GM18861 (cell line): ENCODE data around the gene HDDC3.

Experiments
- ATAC-seq: cut with Tn5 transposase; IDR thresholded peaks from one replicate; pipeline ENCODE4 v1.9.1; 2021; ENCODE audit not compliant: unreplicated experiment

Gene HDDC3

GRCh38 chr15:90931828-90932659, at the start of gene HDDC3:
Gene HDDC3 (minus strand): TSS chr15:90932549. CDS start chr15:90932540, 9 bp downstream.
- peak; percentile 49 for ATAC-seq

GRCh38 chr15:90982135-90982534, 49.8 kb upstream of the HDDC3 start:
- peak; percentile 29 for ATAC-seq

GRCh38 chr15:90981681-90982080, 49.3 kb upstream of the HDDC3 start:
- peak; percentile 67 for ATAC-seq

- ATAC-seq, result no peak
Observed at GRCh38 chr15:90979582-90979981, 47.2 kb upstream of the HDDC3 start.

GRCh38 chr15:90974216-90974615, 41.9 kb upstream of the HDDC3 start:
- ATAC-seq, result no peak

- no peak for ATAC-seq
Observed at GRCh38 chr15:90972133-90972532, 39.8 kb upstream of the HDDC3 start.

- ATAC-seq, result no peak
Observed at GRCh38 chr15:90970274-90970673, 37.9 kb upstream of the HDDC3 start.

- ATAC-seq, result no peak
Observed at GRCh38 chr15:90968434-90968833, 36.1 kb upstream of the HDDC3 start.

- no peak for ATAC-seq
Observed at GRCh38 chr15:90967206-90967605, 34.9 kb upstream of the HDDC3 start.

- no peak for ATAC-seq
Observed at GRCh38 chr15:90966262-90966661, 33.9 kb upstream of the HDDC3 start.

- ATAC-seq, result no peak
Observed at GRCh38 chr15:90962021-90962420, 29.7 kb upstream of the HDDC3 start.

GRCh38 chr15:90960298-90961091, 28.1 kb upstream of the HDDC3 start:
- no peak for ATAC-seq

- no peak for ATAC-seq
Observed at GRCh38 chr15:90959894-90960293, 27.5 kb upstream of the HDDC3 start.

GRCh38 chr15:90959028-90959595, 26.8 kb upstream of the HDDC3 start:
- ATAC-seq, result no peak

GRCh38 chr15:90957791-90958190, 25.4 kb upstream of the HDDC3 start:
- ATAC-seq, result no peak

- ATAC-seq, result no peak
Observed at GRCh38 chr15:90957031-90957790, 24.9 kb upstream of the HDDC3 start.

GRCh38 chr15:90956274-90957030, 24.1 kb upstream of the HDDC3 start:
- ATAC-seq, result no peak

GRCh38 chr15:90955624-90956273, 23.4 kb upstream of the HDDC3 start:
- ATAC-seq, result no peak

- peak; percentile 87 for ATAC-seq
Observed at GRCh38 chr15:90954712-90955623, 22.6 kb upstream of the HDDC3 start, which contains the start of gene RCCD1. Gene RCCD1 (plus strand): TSS chr15:90954884. CDS start chr15:90956735, 1,851 bp downstream.
